NB4 (cell line): ENCODE measurements around the gene RTN4IP1.
A peak's percentile ranks its signal among the peaks of the same experiment; 100 is the strongest.

Experiments used
- DNase-seq: peaks from one replicate; pipeline ENCODE4 v3.0.0; 2010; ENCODE audit warnings: low read depth
- H3K4me3 ChIP-seq: one replicate; pipeline ENCODE4 v1.5.1; 2011; ENCODE audit warnings: mild to moderate bottlenecking, low read depth, low read length, moderate library complexity
- CTCF ChIP-seq: IDR thresholded peaks from one replicate; pipeline ENCODE4 v1.5.1; 2012; ENCODE audit warnings: low read depth, low read length
- MYC ChIP-seq: IDR thresholded peaks from 2 replicates; pipeline ENCODE4 v1.6.1; 2011; ENCODE audit warnings: low read depth, low read length
- POLR2A ChIP-seq: IDR thresholded peaks from 2 replicates; pipeline ENCODE4 v1.6.1; 2011; ENCODE audit warnings: mild to moderate bottlenecking; ENCODE audit not compliant: insufficient read length; ENCODE audit errors: extremely low read depth
- TF ChIP-seq, protein P1 (sequence below): IDR thresholded peaks from 2 replicates; pipeline ENCODE4 v1.6.1; 2011; ENCODE audit warnings: low read depth, low read length

Gene RTN4IP1

GRCh38 chr6:106666282-106667021 lies 37.2 kb upstream of the RTN4IP1 start:
- DNase-seq, result peak; percentile 67
- H3K4me3 ChIP-seq, result no peak overlapping the region
- TF ChIP-seq, protein P1, sequence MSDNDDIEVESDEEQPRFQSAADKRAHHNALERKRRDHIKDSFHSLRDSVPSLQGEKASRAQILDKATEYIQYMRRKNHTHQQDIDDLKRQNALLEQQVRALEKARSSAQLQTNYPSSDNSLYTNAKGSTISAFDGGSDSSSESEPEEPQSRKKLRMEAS, result no peak
- TF ChIP-seq POLR2A (no peak), CTCF (no peak), MYC (no peak)

- no peak for TF ChIP-seq MYC
- TF ChIP-seq, protein P1, result no peak
- TF ChIP-seq CTCF, result no peak
- no peak for TF ChIP-seq POLR2A
- no peak for DNase-seq
- H3K4me3 ChIP-seq, result no peak overlapping the region
Observed at GRCh38 chr6:106662458-106662857, 33.2 kb upstream of the RTN4IP1 start.

DNA sequence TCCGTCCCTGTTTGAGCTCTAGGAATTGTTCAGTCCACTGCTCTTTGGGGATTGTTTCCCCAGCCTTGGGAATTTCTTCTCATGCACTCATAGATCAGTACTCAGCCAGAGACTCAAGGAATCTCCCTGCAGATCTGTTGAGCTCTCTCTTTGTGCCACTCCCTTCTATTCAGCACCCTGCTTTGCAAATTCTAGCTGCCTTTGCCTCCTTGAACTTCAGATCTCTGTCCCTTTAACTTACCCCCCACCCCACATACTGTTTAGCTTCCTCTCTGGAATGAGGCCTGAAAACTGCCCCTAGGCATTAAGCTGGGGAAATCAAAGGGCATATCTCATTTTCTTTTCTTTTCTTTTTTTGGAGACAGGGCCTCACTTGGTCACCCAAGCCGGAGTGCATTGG lies 30.6 kb upstream of the RTN4IP1 start:
- no peak for TF ChIP-seq CTCF
- TF ChIP-seq, protein P1, result no peak
- TF ChIP-seq MYC, result no peak
- TF ChIP-seq POLR2A, result no peak
- H3K4me3 ChIP-seq, result no peak overlapping the region
- DNase-seq, result no peak

DNA sequence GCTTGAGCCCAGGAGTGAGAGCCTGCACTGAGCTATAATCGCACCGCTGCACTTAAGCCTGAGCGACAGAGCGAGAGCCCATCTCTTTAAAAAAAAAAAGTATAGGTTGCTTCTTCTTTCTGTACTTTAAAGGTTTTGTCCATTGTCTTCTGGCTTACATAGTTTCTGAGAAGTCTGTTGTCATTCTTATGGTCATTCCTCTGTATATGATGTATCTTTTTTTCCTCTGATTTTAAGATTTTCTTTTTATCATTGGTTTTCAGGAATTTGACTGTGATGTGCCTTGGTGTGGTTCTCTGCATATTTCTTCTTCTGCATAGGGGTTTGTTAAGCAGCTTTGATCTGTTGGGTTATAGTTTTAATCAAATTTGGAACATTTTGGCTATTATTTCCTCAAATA lies 29.2 kb upstream of the RTN4IP1 start:
- peak; percentile 18 for DNase-seq
- TF ChIP-seq POLR2A (no peak), MYC (no peak), CTCF (no peak)
- TF ChIP-seq, protein P1, result no peak
- no peak overlapping the region for H3K4me3 ChIP-seq

GRCh38 chr6:106648651-106649308 lies 19.5 kb upstream of the RTN4IP1 start:
- no peak for DNase-seq
- TF ChIP-seq MYC (no peak), POLR2A (no peak), CTCF (no peak)
- TF ChIP-seq, protein P1, result no peak
- H3K4me3 ChIP-seq, result no peak overlapping the region
